A673 (cell line): ENCODE results near the gene MGST3. TPM values are rescaled to one million over a fixed set of nuclear protein-coding genes. Genes with fewer than 3 reads are reported as not detected.

Experiments used
- BruUV-seq: library from RNA; stranded (reverse); fragments of 400-500 nt; replicated peaks from 2 replicates; lab custom pipeline; 2021; lab: Mats Ljungman, UMichigan
- CTCF ChIA-PET: fragments of 300-600 bp; sonication (Branson Sonifier 250); formaldehyde crosslinking; loops from one replicate; lab custom pipeline; 2022; ENCODE audit warnings: antibody characterized with exemption; lab: Charles Lee
- POLR2A ChIA-PET: fragments of 300-600 bp; sonication (Branson Sonifier 250); formaldehyde crosslinking; loops from one replicate; lab custom pipeline; 2022; ENCODE audit warnings: antibody characterized with exemption; ENCODE audit not compliant: low non-redundant PET; lab: Charles Lee
- DNase-seq: peaks from one replicate; pipeline ENCODE4 v3.0.0-alpha.2; 2015; ENCODE audit warnings: low spot score
- H3K27ac ChIP-seq: fragments of 200-600 bp; sonication (generic); 2 replicates; pipeline ENCODE4 v1.5.1; 2016; ENCODE audit warnings: mixed run types, low read depth, mild to moderate bottlenecking, mixed read lengths, antibody characterized with exemption, low read length; ENCODE audit not compliant: poor library complexity, severe bottlenecking
- H3K27me3 ChIP-seq: fragments of 200-600 bp; sonication (generic); replicated peaks from 2 replicates; pipeline ENCODE4 v1.6.1; 2017; ENCODE audit warnings: mixed run types, low read depth, mild to moderate bottlenecking, mixed read lengths, antibody characterized with exemption, low read length; ENCODE audit not compliant: insufficient read depth, poor library complexity
- H3K36me3 ChIP-seq: fragments of 200-600 bp; sonication (generic); 2 replicates; pipeline ENCODE4 v1.6.1; 2016; ENCODE audit warnings: mixed run types, mild to moderate bottlenecking, mixed read lengths, antibody characterized with exemption, low read length; ENCODE audit not compliant: insufficient read depth, poor library complexity, severe bottlenecking
- H3K4me1 ChIP-seq: fragments of 200-600 bp; sonication (generic); 2 replicates; pipeline ENCODE4 v1.6.1; 2017; ENCODE audit warnings: mixed run types, mild to moderate bottlenecking, mixed read lengths, antibody characterized with exemption, low read length; ENCODE audit not compliant: insufficient read depth, poor library complexity, severe bottlenecking
- H3K4me3 ChIP-seq: fragments of 200-600 bp; sonication (generic); 2 replicates; pipeline ENCODE4 v1.5.1; 2016; ENCODE audit warnings: low read depth, mixed run types, mild to moderate bottlenecking, mixed read lengths, low read length; ENCODE audit not compliant: poor library complexity, severe bottlenecking
- H3K9me3 ChIP-seq: fragments of 200-600 bp; sonication (generic); 2 replicates; pipeline ENCODE4 v1.6.1; 2016; ENCODE audit warnings: mixed run types, low read depth, mild to moderate bottlenecking, mixed read lengths, antibody characterized with exemption, low read length; ENCODE audit not compliant: poor library complexity, severe bottlenecking
- EZH2 ChIP-seq: fragments of 200-600 bp; sonication (generic); IDR thresholded peaks from 2 replicates; pipeline ENCODE4 v1.6.1; 2017; ENCODE audit warnings: borderline replicate concordance, low read depth, mild to moderate bottlenecking, mixed read lengths, antibody characterized with exemption, low read length; ENCODE audit not compliant: poor library complexity, severe bottlenecking
- intact Hi-C: fragments of 100-400 bp; cut with micrococcal nuclease; formaldehyde crosslinking; loops from one replicate; pipeline ENCODE4 v1.10.0; 2022; ENCODE audit not compliant: unreplicated experiment
- total RNA-seq: library from RNA; stranded (reverse); gene quantifications from 2 replicates; pipeline ENCODE4 v1.2.3, GENCODE V29; 2021
- TF ChIP-seq, protein P1 (sequence below): fragments of 300-800, 200-600 bp; sonication (generic); conservative IDR thresholded peaks from 2 replicates; pipeline ENCODE4 v1.5.1; 2017; ENCODE audit warnings: low read depth, mild to moderate bottlenecking, antibody characterized with exemption, low read length, moderate library complexity, mixed read lengths

Gene MGST3
- total RNA-seq, 1 experiment from 2014 or later = 150 TPM

DNA sequence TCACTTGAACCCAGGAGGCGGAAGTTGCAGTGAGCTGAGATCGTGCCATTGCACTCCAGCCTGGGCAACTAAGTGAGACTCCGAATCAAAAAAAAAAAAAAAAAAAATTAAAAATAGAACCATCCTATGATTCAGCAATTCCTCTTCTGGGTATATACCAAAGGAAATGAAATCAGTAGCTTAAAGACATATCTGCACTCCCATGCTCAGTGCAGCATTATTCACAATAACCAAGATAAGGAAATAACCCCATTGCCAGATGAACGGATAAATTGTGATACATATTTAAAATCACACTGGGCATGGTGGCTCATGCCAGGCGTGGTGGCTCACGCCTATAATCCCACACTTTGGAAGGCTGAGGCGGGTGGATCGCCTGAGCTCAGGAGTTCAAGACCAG is 43.6 kb downstream of the MGST3 start:
- ChIA-PET CTCF (no interaction called here), POLR2A (no interaction called here)
- Histone ChIP-seq H3K4me3 (no peak overlapping the region), H3K4me1 (no peaks in the 10 kb centered on the region), H3K36me3 (peaks cover 41% of the 10 kb centered on the region), H3K27ac (no peak overlapping the region), H3K9me3 (no peaks in the 10 kb centered on the region), H3K27me3 (no peaks in the 10 kb centered on the region)
- DNase-seq = no peak
- BruUV-seq = no TSS peak
- intact Hi-C loops = no loop called here
- TF ChIP-seq EZH2 = no peak
- TF ChIP-seq, protein P1, sequence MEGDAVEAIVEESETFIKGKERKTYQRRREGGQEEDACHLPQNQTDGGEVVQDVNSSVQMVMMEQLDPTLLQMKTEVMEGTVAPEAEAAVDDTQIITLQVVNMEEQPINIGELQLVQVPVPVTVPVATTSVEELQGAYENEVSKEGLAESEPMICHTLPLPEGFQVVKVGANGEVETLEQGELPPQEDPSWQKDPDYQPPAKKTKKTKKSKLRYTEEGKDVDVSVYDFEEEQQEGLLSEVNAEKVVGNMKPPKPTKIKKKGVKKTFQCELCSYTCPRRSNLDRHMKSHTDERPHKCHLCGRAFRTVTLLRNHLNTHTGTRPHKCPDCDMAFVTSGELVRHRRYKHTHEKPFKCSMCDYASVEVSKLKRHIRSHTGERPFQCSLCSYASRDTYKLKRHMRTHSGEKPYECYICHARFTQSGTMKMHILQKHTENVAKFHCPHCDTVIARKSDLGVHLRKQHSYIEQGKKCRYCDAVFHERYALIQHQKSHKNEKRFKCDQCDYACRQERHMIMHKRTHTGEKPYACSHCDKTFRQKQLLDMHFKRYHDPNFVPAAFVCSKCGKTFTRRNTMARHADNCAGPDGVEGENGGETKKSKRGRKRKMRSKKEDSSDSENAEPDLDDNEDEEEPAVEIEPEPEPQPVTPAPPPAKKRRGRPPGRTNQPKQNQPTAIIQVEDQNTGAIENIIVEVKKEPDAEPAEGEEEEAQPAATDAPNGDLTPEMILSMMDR = no peak

DNA sequence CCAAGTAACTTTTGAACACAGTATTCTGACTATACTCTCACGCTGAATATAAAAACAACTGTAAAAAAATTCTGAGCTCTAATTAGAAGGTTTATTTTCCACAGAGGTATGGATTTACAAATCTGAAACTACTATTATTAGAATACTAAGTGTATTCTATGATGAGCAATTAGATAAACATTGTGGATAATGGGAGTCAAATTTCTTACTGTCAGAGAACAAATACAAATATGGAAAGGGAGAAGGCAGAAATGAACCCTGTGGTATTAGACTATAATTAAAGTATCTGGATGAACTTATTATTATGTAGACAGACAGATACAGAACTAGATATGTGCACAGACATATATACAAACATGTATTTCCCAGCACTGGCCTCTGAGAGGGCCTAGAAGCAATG is 44.8 kb downstream of the MGST3 start:
- Histone ChIP-seq H3K27ac (no peak overlapping the region), H3K4me1 (no peaks in the 10 kb centered on the region), H3K4me3 (no peak overlapping the region), H3K36me3 (peaks cover 53% of the 10 kb centered on the region), H3K9me3 (no peaks in the 10 kb centered on the region), H3K27me3 (no peaks in the 10 kb centered on the region)
- no peak for DNase-seq
- intact Hi-C loops = no loop called here
- CTCF ChIA-PET = no interaction called here
- no TSS peak for BruUV-seq
- no peak for TF ChIP-seq EZH2
- TF ChIP-seq, protein P1 = no peak
- POLR2A ChIA-PET = no interaction called here

DNA sequence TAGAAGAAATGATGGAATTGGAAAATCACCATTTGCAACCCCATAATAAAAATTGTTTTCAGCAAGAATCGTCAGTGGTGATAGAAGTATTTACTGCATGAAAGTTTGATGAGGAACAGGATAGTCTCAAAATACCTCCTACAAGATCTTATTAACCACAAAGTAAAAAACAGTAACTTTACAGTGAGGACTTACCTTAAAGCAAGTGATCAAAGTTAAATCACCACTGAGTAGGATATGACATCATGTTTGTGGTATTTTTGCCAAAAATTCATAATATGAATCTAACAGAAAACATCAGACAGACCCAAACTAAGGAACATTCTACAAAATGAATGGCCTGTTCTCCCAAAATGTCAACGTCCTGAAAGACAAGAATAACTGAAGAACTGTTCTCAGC is 47.5 kb downstream of the MGST3 start:
- Histone ChIP-seq H3K36me3 (peaks cover 71% of the 10 kb centered on the region), H3K27ac (no peak overlapping the region), H3K4me3 (no peak overlapping the region), H3K4me1 (no peaks in the 10 kb centered on the region), H3K9me3 (no peaks in the 10 kb centered on the region), H3K27me3 (no peaks in the 10 kb centered on the region)
- ChIA-PET POLR2A (no interaction called here), CTCF (no interaction called here)
- intact Hi-C loops = no loop called here
- DNase-seq = no peak
- no TSS peak for BruUV-seq
- no peak for TF ChIP-seq EZH2
- TF ChIP-seq, protein P1 = no peak
